Measurements from ENCODE around the gene DLG2. TPM values are rescaled to one million over a fixed set of nuclear protein-coding genes. Genes with fewer than 3 reads are reported as not detected.
A peak's percentile ranks its signal among the peaks of the same experiment; 100 is the strongest.
"Not testable (repeated sequence)": the region's sequence is repeated elsewhere in the genome, so short reads cannot be mapped to it uniquely, and the experiment has no call there.

The DLG2 gene
- total and polyA plus RNA-seq, 9 donors: 2.5 to 20.7 (median 12.0) TPM

GRCh38 chr11:85627998-85628770, 1.0 kb upstream of the DLG2 start, which contains the start of gene TMEM126B:
TMEM126B (plus strand) TSS chr11:85628593; CDS start chr11:85628608, 15 bp downstream.
- Histone ChIP-seq H3K36me3 (no peaks in the 10 kb centered on the region), H3K4me1 (ENCODE audit: insufficient read depth) (no peaks in the 10 kb centered on the region), H3K4me3 (peak within 1 kb of the TSS; percentile 85), H3K27me3 (no peaks in the 10 kb centered on the region), H3K27ac (peak within 1 kb of the TSS; percentile 69 to 94), H3K9me3 (no peaks in the 10 kb centered on the region)
- WGBS, 3 donors: 0% methylated on average over 41 of the region's 41 CpGs
- intact Hi-C loops (cut with DNase I): loop anchor here in 1 of 4 donors (5.0 kb wide), 1 partner anchor 34 kb away; no protein-coding TSS in a partner anchor
- DNase-seq: peak; percentile 96 to 98 (median 97)
- TF ChIP-seq EP300 (IDR thresholded peaks at IDR 0.05) (peak; percentile 91), POLR2A (IDR thresholded peaks at IDR 0.05) (peak; percentile 92), CTCF (IDR thresholded peaks at IDR 0.05) (no peak)

- DNase-seq: peak in 2 of 5 donors; percentile 38 to 40
- H3K27ac ChIP-seq: peak overlapping the region in 1 of 2 donors; percentile 94
- H3K4me1 ChIP-seq (ENCODE audit: insufficient read depth): no peaks in the 10 kb centered on the region
- H3K9me3 ChIP-seq: no peaks in the 10 kb centered on the region
- WGBS, 3 donors: 0 to 20% (median 7%) methylated on average over 2 of the region's 2 CpGs
- no peaks in the 10 kb centered on the region for H3K27me3 ChIP-seq
- peak overlapping the region; percentile 85 for H3K4me3 ChIP-seq
- H3K36me3 ChIP-seq: no peaks in the 10 kb centered on the region
- no peak for TF ChIP-seq CTCF (IDR thresholded peaks at IDR 0.05)
- no peak for TF ChIP-seq POLR2A (IDR thresholded peaks at IDR 0.05)
- no peak for TF ChIP-seq EP300 (IDR thresholded peaks at IDR 0.05)
- intact Hi-C loops (cut with DNase I): loop anchor here in 1 of 4 donors (5.0 kb wide), 1 partner anchor 36 kb away; no protein-coding TSS in a partner anchor
Observed at GRCh38 chr11:85626496-85626895, 648 bp downstream of the DLG2 start.

GRCh38 chr11:85620256-85620655, 6.9 kb downstream of the DLG2 start:
- 78 to 91% (median 91%) methylated on average over 3 of the region's 3 CpGs for WGBS, 3 donors
- DNase-seq: no peak
- Histone ChIP-seq H3K27ac (no peak overlapping the region), H3K27me3 (no peaks in the 10 kb centered on the region), H3K36me3 (no peaks in the 10 kb centered on the region), H3K4me1 (ENCODE audit: insufficient read depth) (no peaks in the 10 kb centered on the region), H3K9me3 (no peaks in the 10 kb centered on the region), H3K4me3 (no peak overlapping the region)
- no peak for TF ChIP-seq EP300 (IDR thresholded peaks at IDR 0.05)
- no peak for TF ChIP-seq CTCF (IDR thresholded peaks at IDR 0.05)
- no peak for TF ChIP-seq POLR2A (IDR thresholded peaks at IDR 0.05)
- intact Hi-C loops (cut with DNase I): no loop called here

GRCh38 chr11:85619499-85619898, 7.6 kb downstream of the DLG2 start:
- Histone ChIP-seq H3K4me3 (no peak overlapping the region), H3K9me3 (no peaks in the 10 kb centered on the region), H3K4me1 (ENCODE audit: insufficient read depth) (no peaks in the 10 kb centered on the region), H3K27ac (no peak overlapping the region), H3K36me3 (no peaks in the 10 kb centered on the region), H3K27me3 (no peaks in the 10 kb centered on the region)
- intact Hi-C loops (cut with DNase I): no loop called here
- WGBS, 3 donors: 84 to 92% (median 91%) methylated on average over 6 of the region's 6 CpGs
- no peak for DNase-seq
- TF ChIP-seq POLR2A (IDR thresholded peaks at IDR 0.05): no peak
- TF ChIP-seq CTCF (IDR thresholded peaks at IDR 0.05): no peak
- no peak for TF ChIP-seq EP300 (IDR thresholded peaks at IDR 0.05)

- H3K4me1 ChIP-seq (ENCODE audit: insufficient read depth); intact Hi-C loops (cut with DNase I); DNase-seq; H3K4me3 ChIP-seq; H3K36me3 ChIP-seq; H3K27me3 ChIP-seq; H3K27ac ChIP-seq; H3K9me3 ChIP-seq: not testable (repeated sequence)
- 92 to 95% (median 93%) methylated on average over 2 of the region's 2 CpGs for WGBS, 3 donors
Observed at GRCh38 chr11:85611643-85612042, 15.5 kb downstream of the DLG2 start.

- DNase-seq; H3K36me3 ChIP-seq; H3K27me3 ChIP-seq; H3K9me3 ChIP-seq; H3K4me1 ChIP-seq (ENCODE audit: insufficient read depth); H3K4me3 ChIP-seq; H3K27ac ChIP-seq; intact Hi-C loops (cut with DNase I): not testable (repeated sequence)
- WGBS, 3 donors: 49 to 74% (median 60%) methylated on average over 2 of the region's 2 CpGs
Observed at GRCh38 chr11:85609286-85609685, 17.9 kb downstream of the DLG2 start.

GRCh38 chr11:85608621-85609020, 18.5 kb downstream of the DLG2 start:
- intact Hi-C loops (cut with DNase I); H3K4me3 ChIP-seq; H3K4me1 ChIP-seq (ENCODE audit: insufficient read depth); H3K27ac ChIP-seq; H3K27me3 ChIP-seq; DNase-seq; H3K9me3 ChIP-seq; H3K36me3 ChIP-seq: not testable (repeated sequence)

Data from ovary (tissue), 9 donors.